Measurements from ENCODE around the gene SPTBN5.
"Not testable (repeated sequence)": the region's sequence is repeated elsewhere in the genome, so short reads cannot be mapped to it uniquely, and the experiment has no call there.

Gene SPTBN5

GRCh38 chr15:41843571-41843970 lies 50.3 kb downstream of the SPTBN5 start:
- no peak for DNase-seq (ENCODE audit: low spot score)

- DNase-seq (ENCODE audit: low spot score) = no peak
Observed at GRCh38 chr15:41842229-41842628, 51.6 kb downstream of the SPTBN5 start.

GRCh38 chr15:41841131-41841530 lies 52.7 kb downstream of the SPTBN5 start:
- no peak for DNase-seq (ENCODE audit: low spot score)

- DNase-seq (ENCODE audit: low spot score) = no peak
Observed at GRCh38 chr15:41840673-41841072, 53.2 kb downstream of the SPTBN5 start.

- DNase-seq (ENCODE audit: low spot score) = no peak
Observed at GRCh38 chr15:41839781-41840491, 53.9 kb downstream of the SPTBN5 start.

- no peak for DNase-seq (ENCODE audit: low spot score)
Observed at GRCh38 chr15:41838400-41838897, 55.4 kb downstream of the SPTBN5 start, which contains the start of gene PLA2G4B. Gene PLA2G4B (plus strand): TSS chr15:41838847. CDS start chr15:41838914, 67 bp downstream.

GRCh38 chr15:41836713-41837454 lies 57.0 kb downstream of the SPTBN5 start:
- DNase-seq (ENCODE audit: low spot score) = no peak

- no peak for DNase-seq (ENCODE audit: low spot score)
Observed at GRCh38 chr15:41836073-41836472, 57.8 kb downstream of the SPTBN5 start.

- DNase-seq (ENCODE audit: low spot score) = no peak
Observed at GRCh38 chr15:41834096-41834495, 59.8 kb downstream of the SPTBN5 start.

- no peak for DNase-seq (ENCODE audit: low spot score)
Observed at GRCh38 chr15:41832875-41833274, 61.0 kb downstream of the SPTBN5 start.

- DNase-seq (ENCODE audit: low spot score) = no peak
Observed at GRCh38 chr15:41832208-41832607, 61.6 kb downstream of the SPTBN5 start.

- not testable (repeated sequence) for DNase-seq (ENCODE audit: low spot score)
Observed at GRCh38 chr15:41831291-41831690, 62.6 kb downstream of the SPTBN5 start.

GRCh38 chr15:41829959-41830646 lies 63.8 kb downstream of the SPTBN5 start:
- DNase-seq (ENCODE audit: low spot score) = no peak

- DNase-seq (ENCODE audit: low spot score) = no peak
Observed at GRCh38 chr15:41828807-41829141, 65.1 kb downstream of the SPTBN5 start.

- DNase-seq (ENCODE audit: low spot score) = peak; percentile 100
Observed at GRCh38 chr15:41827880-41828806, 65.7 kb downstream of the SPTBN5 start, which contains the start of gene JMJD7. Gene JMJD7 (plus strand): TSS chr15:41828092. CDS start chr15:41828125, 33 bp downstream.

- no peak for DNase-seq (ENCODE audit: low spot score)
Observed at GRCh38 chr15:41827290-41827879, 66.5 kb downstream of the SPTBN5 start.

GRCh38 chr15:41825572-41826535 lies 68.0 kb downstream of the SPTBN5 start:
- DNase-seq (ENCODE audit: low spot score) = no peak

- DNase-seq (ENCODE audit: low spot score) = no peak
Observed at GRCh38 chr15:41825145-41825544, 68.7 kb downstream of the SPTBN5 start.

GRCh38 chr15:41824062-41824745 lies 69.6 kb downstream of the SPTBN5 start:
- no peak for DNase-seq (ENCODE audit: low spot score)
